Measurements from ENCODE around the gene KRT31.
"Not testable (repeated sequence)": the region's sequence is repeated elsewhere in the genome, so short reads cannot be mapped to it uniquely, and the experiment has no call there.

KRT31 gene

GRCh38 chr17:41424111-41424635, 26.8 kb upstream of the KRT31 start, which contains the start of gene KRT37:
KRT37 (minus strand) TSS chr17:41424585; CDS start chr17:41424523, 62 bp downstream.
- no peak for TF ChIP-seq CTCF (IDR thresholded peaks at IDR 0.05; ENCODE audit: low read depth, low read length)
- no peak for DNase-seq (ENCODE audit: extremely low read depth, low read depth)

GRCh38 chr17:41422586-41422985, 25.2 kb upstream of the KRT31 start:
- not testable (repeated sequence) for DNase-seq (ENCODE audit: extremely low read depth, low read depth)

- no peak for DNase-seq (ENCODE audit: extremely low read depth, low read depth)
Measured at GRCh38 chr17:41421617-41422016, 24.2 kb upstream of the KRT31 start.

GRCh38 chr17:41421116-41421515, 23.7 kb upstream of the KRT31 start:
- TF ChIP-seq CTCF (IDR thresholded peaks at IDR 0.05; ENCODE audit: low read depth, low read length): no peak
- DNase-seq (ENCODE audit: extremely low read depth, low read depth): no peak

More at GRCh38 chr17:41421617-41422016, 24.2 kb upstream of the KRT31 start:
- no peak for TF ChIP-seq CTCF (IDR thresholded peaks at IDR 0.05; ENCODE audit: low read depth, low read length)

- TF ChIP-seq CTCF (IDR thresholded peaks at IDR 0.05; ENCODE audit: low read depth, low read length): no peak
- DNase-seq (ENCODE audit: extremely low read depth, low read depth): no peak
Measured at GRCh38 chr17:41420134-41420533, 22.7 kb upstream of the KRT31 start.

GRCh38 chr17:41419716-41420115, 22.3 kb upstream of the KRT31 start:
- DNase-seq (ENCODE audit: extremely low read depth, low read depth): no peak
- TF ChIP-seq CTCF (IDR thresholded peaks at IDR 0.05; ENCODE audit: low read depth, low read length): no peak

GRCh38 chr17:41418116-41418860, 20.9 kb upstream of the KRT31 start:
- TF ChIP-seq CTCF (IDR thresholded peaks at IDR 0.05; ENCODE audit: low read depth, low read length): no peak
- DNase-seq (ENCODE audit: extremely low read depth, low read depth): no peak
